Limb (tissue), 2 donors: ENCODE results near the gene ACOX2.

ENCODE experiments used
- DNase-seq, 2 donors: peaks; one replicate each; pipeline ENCODE4 v3.0.0-alpha.2; 2016; ENCODE audit errors: extremely low spot score in 2 of 2

Gene ACOX2

DNA sequence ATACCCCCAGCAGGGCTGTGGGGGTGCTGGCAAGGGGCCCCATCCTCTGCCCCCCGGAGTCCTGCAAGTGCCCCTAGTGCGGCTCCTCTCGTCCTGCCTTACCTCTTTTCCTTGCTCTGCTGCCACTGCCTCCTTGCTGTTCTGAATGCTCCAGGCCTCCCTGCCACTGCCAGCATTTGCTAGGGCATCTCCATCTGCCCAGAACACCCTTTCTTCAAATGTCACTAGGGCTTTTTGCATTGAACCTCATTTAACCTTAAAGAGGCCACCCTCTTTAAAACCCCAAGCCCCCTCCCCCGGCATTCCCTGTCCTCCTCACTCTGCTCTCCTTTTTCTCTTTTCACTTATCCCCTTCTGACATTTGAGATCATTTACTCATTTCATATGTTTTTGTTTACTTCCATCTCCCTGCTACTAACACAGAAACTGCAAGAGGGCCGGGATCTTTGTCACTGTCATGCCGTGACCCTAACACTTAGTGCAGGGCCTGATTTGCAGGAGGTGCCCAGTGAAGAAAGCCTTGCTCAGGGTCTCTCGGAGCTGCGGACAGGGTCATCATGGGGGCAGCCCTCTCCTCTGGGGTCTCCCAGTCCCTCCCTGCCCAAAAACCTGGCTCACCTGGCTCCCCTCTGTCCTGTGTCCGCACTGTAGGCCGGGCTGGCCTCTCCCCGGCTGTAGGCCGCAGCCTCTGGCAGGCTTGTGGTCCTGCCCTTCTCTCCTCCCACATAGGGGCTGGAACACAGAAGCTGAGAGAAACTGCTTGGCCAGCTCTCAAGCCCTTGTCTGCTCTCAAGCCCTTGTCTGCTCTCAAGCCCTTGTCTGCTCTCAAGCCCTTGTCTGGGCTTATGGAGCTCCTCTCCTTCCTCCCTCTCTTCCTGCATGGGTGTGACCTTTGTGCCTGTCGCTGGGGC, at the start of gene ACOX2:
Gene ACOX2 (minus strand): TSS at position 690 of the 911 bp plus-strand sequence. CDS start 2,084 bp downstream, outside the sequence.
- DNase-seq: no peak

DNA sequence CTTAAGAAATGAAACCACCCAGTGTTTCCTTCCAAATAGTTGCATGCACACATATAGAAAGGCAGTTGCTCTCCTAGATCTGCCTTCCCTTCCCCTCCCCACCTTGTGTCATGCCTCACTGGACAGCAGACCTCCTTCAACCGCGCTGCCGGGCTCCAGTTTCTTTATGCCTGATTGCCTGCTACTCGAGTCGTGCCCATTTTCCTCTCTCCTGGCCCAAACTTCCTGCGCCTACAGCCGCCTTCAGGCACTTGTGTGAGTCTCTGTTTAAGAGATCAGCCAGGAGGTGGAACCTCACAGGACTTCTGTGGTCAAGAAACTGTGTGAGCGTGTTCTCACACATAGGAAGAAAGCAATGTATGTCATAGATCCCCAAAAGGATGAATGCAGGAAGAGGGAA, 49.0 kb upstream of the ACOX2 start:
- DNase-seq: no peak

DNA sequence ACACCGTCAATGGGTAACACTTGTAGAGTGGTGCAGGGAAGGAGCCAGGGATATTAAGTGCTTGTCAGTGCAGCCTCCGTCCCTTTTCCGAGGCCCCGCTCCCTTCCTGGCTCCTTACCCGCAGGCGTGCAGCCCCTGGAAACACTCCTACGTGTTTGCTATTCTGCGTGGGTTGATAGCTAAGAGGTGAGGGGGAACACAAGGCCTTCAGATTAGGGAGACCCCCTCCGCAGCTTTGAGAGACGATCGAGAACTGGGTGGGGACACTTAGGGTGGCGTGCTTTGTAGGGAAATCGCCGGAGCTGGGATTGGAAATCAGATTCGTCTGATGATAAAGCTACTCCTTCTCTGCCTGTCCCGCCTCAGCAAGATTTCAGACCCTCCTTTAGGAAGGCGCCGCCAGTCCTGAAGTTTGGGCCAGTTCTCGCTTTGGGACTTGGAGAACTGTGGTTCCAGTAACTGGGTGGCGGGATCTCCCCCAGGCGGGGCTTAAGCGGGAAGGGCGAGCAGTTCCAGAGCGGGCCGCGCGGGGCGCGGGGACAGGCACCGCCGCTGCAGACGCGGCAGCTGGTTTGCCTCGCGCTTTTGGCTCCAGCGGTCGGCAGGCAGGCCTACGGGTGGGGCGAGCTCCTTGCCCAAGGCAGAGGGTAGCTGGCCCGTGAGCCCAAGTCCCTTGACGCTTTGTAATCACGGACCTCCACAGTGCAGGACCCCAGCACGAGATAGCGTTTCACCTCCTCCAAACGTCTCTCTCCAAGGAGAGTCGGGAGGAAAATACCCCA, 48.2 kb upstream of the ACOX2 start:
- peak; percentile 67 to 83 for DNase-seq

DNA sequence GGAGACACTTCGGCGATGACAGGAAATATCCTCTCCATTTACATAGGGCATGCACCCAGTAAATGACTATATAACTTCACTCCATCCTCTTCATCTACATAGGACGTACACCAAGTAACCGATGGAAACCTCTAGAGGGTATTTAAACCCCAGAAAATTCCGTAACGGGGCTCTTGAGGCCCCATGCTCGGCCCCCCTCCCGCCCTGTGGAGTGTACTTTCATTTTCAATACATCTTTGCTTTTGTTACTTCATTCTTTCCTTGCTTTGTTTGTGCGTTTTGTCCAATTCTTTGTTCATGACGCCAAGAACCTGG, 47.7 kb upstream of the ACOX2 start:
- no peak for DNase-seq

DNA sequence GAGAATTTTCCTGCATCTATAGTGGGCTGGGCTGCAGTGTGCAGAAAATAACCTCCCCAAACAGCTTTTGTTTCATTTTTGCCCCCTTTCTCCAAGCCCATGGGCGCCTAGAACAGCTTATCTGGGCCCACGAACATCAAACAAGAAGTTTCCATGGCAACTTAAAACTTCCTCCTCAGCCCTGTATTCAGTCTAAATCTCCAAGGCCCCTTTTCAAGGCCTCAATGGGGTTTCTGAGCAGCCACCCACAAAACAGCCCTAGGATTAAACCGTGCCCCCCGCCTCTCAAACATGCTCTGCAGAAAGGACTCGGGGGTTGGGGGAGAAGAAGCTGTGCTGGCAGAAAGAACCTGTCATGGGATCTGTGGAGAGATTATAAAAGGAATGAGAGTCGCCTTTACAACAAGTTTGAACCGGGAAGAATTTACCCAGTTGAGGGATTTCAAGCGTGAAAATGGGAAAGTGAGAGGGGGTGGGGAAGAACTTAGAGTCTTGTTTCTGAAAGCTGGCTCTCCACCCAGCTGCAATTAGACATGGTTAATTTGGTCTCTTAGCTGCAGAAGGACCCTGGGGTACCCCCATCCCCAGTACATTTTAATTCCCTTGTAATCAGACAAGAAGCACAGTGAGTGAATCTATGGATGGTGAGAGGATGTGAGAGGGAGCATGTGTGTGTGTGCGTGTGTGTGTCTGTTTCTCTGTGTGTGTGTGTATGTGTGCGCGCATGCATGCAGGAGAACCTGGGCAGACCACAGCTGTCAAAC, 44.5 kb upstream of the ACOX2 start:
- DNase-seq: peak; percentile 58 to 65

DNA sequence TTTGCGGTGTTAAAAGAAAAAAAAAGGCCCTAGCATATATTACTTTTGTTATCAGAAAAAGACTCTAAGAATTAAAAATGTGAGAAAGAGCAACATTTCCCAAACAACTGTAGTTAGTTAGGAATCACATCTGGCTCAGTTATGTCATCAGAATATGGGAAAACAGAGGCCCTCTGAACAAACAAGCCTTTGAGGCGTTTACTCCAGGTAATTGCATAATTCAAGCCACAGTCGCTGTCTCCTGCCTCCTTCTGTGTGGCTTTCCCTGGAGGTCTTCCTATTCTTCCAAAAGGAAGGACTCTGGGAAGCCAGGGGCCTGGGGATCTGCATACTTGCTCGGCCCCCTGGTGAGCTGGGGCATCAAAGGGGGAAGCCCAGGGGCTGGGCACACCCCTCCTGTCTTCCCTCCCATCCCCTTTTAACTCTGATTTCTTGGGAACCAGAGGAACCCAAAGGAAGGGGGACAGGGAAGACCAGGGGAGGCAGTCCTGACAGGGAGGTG, 43.9 kb upstream of the ACOX2 start:
- DNase-seq: no peak

DNA sequence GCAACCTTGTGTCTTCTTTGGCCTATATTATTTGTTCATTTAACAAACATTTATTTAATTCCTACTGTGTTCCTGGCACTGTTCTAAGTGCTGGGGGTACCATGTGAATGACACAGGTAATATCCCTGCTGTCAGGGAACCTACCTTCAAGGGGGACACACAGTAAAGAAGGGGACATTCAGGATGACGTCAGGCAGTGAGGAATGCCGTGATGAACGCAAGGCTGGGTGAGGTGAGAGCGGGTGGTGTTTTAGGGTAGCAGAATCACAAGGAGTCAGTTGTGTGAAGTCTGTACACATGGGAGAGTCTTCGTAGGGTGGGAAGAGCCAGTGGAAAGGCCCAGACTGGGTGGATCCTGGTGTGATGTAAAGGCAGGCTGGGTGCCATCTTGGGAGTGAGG, 41.9 kb upstream of the ACOX2 start:
- no peak for DNase-seq

DNA sequence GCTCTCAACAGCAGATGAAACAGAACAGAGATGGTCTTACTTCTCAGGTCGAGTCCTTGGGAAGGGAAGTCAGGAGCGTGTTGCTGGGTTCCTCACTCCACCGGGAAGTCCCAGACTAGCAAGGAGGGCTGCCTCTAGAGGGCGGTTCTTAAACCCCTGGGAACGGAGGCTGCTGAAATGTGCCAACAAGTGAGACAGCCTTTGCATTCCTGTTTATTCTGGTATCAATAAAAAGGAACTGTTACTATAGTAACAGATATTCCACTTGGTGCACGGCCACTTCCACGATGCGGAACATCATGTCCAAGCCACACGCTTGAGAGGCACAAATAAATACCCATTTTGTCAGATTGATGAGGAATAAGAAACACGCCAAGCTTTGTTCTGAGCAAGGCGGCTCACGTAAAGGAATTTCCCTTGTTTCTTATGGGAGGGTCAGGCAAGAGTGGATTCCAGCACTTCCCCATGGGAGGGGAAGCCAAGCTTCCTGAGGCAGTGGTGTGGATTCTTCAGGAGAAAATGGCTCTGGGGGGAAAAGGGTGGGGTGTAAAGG, 40.4 kb upstream of the ACOX2 start, which contains the start of gene FAM107A:
Gene FAM107A (minus strand): TSS at position 123 of the 553 bp plus-strand sequence. CDS start 7,531 bp downstream, outside the sequence.
- DNase-seq: peak in 1 of 2 donors; percentile 51

DNA sequence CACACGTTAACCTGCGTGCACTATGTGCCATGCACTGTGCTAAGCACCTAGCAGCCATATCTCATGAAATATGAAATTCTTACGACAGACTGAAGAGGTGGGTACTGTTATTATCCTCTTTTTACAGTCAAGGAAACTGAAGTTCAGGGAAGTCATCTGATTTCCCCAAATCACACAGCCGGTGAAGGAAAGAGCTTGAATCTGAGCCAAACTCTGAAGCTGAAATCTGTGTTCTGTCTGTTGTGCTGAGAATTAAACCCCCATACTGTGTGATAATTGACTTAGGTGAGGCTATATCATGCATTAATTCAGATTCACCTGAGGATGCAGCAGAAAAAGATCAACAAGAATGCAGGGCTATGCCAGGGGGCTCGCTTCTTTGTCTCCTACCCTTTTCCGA, 39.7 kb upstream of the ACOX2 start:
- DNase-seq: no peak

DNA sequence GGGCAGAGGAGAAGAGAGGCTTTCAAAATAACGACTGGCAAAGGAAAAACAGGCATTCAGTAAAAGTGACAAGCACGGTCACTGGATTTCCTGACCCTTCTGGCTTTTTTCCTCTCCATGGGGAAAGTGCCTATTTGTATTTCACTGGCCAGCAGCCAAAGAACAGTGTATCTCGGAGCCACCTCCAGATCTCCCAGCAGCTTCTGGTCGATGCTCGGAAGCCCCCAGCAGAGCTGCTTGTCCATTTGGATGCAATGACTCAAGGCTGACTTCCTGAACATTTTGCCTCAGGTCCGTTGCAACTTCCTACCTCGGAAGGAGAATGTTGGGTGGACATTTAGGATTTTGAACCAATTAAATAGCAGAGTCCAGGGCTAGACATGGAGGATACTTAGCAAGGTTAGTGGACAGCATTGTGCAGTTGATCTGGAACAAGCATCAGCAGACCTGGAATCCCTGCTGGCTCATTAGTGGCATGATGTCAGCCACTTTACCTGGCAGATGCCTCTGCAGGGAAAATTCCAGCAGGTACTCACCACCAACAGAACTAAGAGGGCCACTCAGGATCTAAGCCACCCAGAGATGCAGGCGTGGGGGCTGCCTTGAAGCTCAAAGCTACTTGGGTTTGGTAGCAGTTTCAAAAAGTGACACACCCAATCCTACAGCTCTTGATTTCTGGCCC, 39.1 kb upstream of the ACOX2 start:
- no peak for DNase-seq

DNA sequence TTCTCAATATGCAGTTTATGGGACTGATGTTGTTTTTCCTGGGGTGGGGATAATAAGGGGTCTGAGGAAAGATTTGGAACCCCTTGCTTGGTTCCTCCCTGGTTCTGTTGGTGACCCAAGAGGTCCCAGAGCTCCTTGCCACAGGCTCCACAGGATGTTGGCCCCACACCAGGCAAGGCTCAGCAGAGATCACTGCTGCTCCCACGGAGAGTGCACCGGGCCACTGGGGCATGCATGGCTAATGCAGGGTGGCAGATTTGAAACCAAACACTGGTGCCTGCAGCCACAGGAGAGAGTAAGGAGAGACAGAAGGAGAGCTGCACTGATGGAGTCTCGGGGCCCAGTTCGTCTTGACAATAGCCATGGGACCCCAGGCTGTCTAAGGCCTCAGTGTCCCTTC, 37.7 kb upstream of the ACOX2 start:
- DNase-seq: no peak

DNA sequence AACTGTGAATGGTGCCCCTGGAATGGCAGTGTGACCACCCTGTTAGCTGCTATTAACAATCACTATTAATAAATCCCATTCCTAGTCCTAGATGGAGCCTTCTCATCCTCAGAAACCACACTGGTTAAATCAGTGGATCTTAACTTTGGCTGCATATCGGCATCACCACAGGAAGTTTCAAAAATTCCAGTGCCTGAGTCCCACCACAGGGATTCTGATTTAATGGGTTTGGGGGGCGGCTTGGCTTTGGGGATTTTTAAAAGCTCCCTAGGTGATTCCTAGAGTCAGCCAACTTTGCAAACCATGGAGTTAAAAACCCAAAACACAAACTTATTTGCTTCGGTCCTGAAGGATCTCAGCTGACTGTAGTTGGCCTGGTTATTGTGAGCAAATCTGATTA, 37.1 kb upstream of the ACOX2 start:
- no peak for DNase-seq

DNA sequence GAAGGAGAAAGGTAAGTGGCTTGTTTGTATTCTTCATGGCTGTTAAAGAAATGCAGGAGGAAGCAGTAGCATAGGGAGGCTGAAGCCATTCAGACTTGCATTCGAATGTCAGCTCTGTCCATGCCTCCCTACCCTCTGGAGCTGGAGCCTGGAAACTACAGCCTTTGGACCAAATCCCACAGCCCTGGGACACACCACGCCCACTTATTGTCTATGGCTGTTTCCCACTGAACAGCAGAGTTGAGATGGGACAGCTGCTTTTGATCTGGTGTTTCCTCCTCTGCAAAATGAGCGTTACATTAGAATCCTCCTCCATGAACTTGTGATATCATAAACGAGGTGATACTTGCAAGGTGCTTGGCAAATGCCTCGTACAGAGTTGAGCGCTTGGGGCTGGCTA, 36.6 kb upstream of the ACOX2 start:
- no peak for DNase-seq

DNA sequence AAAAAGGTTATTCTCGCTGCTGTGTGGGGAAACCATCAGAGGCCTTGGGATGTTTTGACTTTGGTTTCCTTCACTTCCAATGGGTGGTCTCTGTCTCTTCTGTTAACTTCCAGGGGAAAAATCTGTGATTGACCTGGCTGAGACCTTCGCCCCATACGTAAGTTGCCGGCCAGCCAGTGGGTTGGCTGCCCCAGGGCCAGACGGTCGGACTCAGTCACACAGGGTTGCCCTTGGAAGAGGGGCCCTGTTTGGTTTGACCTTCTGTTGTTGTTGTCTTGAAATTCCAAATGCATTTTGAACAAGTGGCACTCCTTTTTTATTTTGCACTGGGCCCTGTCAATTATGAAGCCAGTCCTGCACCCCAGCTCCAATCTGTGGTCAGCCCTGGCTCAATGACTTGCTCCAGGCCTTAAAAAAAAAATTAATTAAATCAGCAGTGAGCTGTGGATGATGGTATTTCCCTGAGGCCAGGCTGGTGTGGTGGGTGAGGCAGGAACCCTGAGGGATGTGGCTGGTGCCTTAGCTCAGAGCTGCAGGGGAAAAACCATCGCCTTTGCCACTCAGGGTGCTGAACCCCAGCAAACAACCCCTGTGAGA, 35.7 kb upstream of the ACOX2 start:
- no peak for DNase-seq

DNA sequence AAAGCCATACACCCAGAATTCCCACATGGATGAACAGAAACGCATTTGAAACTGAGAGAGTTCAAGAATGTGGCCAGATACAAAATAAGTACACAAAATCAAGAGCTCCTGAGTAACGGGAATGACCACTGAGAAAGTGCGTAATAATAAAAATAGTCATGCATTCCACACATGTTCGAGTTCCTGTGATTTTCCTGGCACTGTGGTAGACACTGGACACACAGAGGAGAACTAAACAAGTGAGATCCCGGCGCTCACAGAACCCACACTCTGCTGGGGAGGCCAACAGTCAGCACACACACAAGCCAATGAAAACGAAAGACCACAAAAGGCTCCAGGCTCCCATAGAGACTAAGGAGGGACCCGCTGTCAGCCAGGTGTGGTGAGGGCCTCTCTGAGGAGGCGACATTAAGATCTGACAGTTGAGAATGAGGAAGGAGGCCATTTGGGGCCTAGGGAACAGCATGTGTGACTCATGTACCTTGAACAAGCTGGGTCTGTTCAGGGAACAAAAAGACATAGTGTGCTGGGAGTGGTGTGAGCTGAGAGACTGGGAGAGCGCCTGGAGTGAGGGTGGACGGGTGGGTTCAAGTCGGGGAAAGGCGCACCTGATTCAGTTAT, 35.1 kb upstream of the ACOX2 start:
- no peak for DNase-seq

DNA sequence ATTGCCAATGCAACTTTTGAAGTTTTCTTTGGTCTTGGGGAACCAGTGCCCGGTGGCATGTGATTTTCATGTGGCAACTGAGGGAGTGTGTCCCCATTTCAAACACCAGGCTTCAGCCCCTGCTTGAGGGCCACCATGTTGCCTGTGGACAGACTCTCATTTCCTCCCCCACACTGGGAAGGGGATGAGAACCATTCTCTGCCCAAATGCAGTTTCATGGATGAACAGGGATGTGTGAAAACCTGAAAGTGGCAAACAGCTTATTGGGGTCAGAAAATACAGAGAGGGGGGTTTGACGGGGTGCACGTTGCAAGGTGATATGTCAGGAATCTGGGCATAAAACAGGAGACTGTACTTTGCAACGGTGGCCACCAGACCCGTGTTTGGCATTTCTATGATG, 33.9 kb upstream of the ACOX2 start:
- DNase-seq: peak in 1 of 2 donors; percentile 4

DNA sequence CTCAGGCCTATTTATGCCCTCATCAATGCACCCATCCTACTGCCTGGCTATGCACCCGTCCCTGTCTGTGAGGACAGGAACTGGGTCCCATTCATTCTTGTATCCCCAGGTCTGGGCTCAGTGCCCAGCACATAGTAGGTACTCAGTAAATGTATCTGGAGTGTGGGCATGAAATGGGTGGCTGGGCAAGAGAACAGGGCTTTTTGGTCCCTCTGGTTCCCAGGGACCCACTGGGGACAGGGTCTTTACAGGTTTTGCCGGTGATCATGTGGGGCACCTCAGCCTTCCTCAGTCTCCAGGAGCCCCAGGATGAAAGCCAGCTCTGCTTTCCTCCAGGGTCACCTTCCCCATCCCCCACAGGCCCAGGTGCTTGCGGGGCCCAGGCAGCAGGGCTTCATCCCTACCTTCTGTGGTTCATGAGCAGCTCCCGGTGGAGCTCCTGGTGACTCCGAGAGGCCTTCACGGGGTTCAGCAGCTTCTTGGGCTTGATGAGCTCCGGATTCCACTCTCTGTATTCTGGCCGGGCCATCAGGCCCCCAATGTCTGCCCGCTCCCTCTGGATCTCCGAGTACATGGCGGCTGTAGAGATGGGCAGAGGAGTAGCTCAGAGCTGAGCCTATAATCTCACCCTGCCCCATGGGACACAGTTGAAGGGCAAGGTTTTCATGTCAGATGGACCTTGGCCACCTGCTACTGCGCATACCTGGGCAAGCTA, 32.5 kb upstream of the ACOX2 start:
- no peak for DNase-seq

DNA sequence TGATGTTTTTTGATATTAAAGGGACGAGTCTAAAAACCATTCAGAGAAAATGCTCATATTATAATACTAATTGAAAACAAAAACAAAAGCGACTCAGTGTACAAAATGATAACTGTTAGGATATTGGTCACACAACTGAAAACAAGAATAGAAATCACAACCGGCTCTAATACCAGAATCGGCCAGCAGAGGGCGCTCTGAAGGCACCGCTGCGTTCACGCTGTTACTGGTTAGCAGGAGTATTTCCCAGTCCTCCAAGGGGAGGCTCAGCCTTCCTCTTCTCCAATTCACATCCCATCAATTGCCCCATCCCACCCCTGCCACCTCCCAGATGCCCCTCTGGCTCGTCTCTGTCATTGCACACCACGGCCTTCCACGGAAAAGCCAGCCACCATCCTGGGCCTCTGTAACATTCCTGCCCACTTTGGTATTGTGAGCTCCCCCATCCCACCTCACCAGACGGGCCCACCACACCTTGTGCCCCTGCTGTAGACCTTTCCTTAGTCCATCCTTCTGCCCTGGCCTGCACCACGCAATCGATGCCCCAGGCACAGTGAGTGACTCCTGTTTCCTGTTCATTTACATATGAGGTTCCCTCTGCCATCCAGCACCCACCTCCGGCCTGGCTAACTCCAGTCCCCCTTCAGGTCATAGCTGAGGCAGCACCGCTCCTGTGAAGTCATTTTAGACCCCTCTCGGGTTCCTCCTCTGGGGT, 31.7 kb upstream of the ACOX2 start:
- DNase-seq: peak; percentile 73 to 88

DNA sequence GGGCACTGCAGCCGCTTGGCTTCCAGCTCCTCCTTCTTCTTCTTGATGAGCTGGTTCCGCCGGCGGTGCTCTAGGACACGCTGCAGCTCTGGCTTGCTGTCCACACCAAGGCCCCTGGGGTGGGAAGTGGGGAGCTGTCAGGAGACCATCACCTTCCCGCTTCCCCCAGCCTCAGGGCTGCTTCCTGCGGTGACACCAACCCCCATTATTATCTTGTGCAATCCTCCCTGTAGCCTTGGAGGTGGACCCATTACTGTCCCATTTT, 30.2 kb upstream of the ACOX2 start:
- no peak for DNase-seq
